H9 (cell line): ENCODE measurements around the gene NID1. TPM values are rescaled to one million over a fixed set of nuclear protein-coding genes. Genes with fewer than 3 reads are reported as not detected.

Source experiments
- DNase-seq: peaks from one replicate; pipeline ENCODE4 v3.0.0-alpha.2; 2017
- H2AFZ ChIP-seq: one replicate; pipeline ENCODE4 v1.6.1; 2013; ENCODE audit warnings: mild to moderate bottlenecking, low read length, control low read depth, moderate library complexity
- H2AK5ac ChIP-seq: 2 replicates; pipeline ENCODE4 v1.6.1; 2013; ENCODE audit warnings: low read length, control low read depth, mixed read lengths; ENCODE audit not compliant: insufficient read length
- H2BK120ac ChIP-seq: one replicate; pipeline ENCODE4 v1.6.1; 2013; ENCODE audit warnings: low read depth, mild to moderate bottlenecking, low read length, control low read depth, inconsistent platforms; ENCODE audit not compliant: poor library complexity, severe bottlenecking
- H2BK12ac ChIP-seq: 2 replicates; pipeline ENCODE4 v1.6.1; 2013; ENCODE audit warnings: low read length, control low read depth, mixed read lengths, low read depth; ENCODE audit not compliant: insufficient read length
- H2BK15ac ChIP-seq: 2 replicates; pipeline ENCODE4 v1.6.1; 2013; ENCODE audit warnings: low read depth, low read length, control low read depth
- H2BK20ac ChIP-seq: one replicate; pipeline ENCODE4 v1.6.1; 2013; ENCODE audit warnings: low read depth, mild to moderate bottlenecking, low read length, control low read depth, inconsistent platforms; ENCODE audit not compliant: poor library complexity, severe bottlenecking
- H2BK5ac ChIP-seq: 2 replicates; pipeline ENCODE4 v1.6.1; 2013; ENCODE audit warnings: low read length, control low read depth, mixed read lengths; ENCODE audit not compliant: insufficient read length
- H3K14ac ChIP-seq: 2 replicates; pipeline ENCODE4 v1.6.1; 2013; ENCODE audit warnings: low read length, control low read depth; ENCODE audit not compliant: insufficient read depth
- H3K18ac ChIP-seq: 2 replicates; pipeline ENCODE4 v1.6.1; 2013; ENCODE audit warnings: low read depth, mild to moderate bottlenecking, mixed read lengths, low read length, control low read depth; ENCODE audit not compliant: insufficient read length
- H3K23ac ChIP-seq: 2 replicates; pipeline ENCODE4 v1.6.1; 2013; ENCODE audit warnings: low read length, control low read depth, mixed read lengths, low read depth; ENCODE audit not compliant: insufficient read length
- H3K23me2 ChIP-seq: 2 replicates; pipeline ENCODE4 v1.6.1; 2013; ENCODE audit warnings: low read depth, mild to moderate bottlenecking, mixed read lengths, low read length, control low read depth; ENCODE audit not compliant: insufficient read length, poor library complexity, severe bottlenecking
- H3K27ac ChIP-seq: 2 replicates; pipeline ENCODE4 v1.5.1; 2013; ENCODE audit warnings: low read length, control low read depth, mixed read lengths, low read depth; ENCODE audit not compliant: insufficient read length
- H3K27me3 ChIP-seq: 2 replicates; pipeline ENCODE4 v1.6.1; 2013; ENCODE audit warnings: low read length, control low read depth, inconsistent platforms; ENCODE audit not compliant: insufficient read depth
- H3K4ac ChIP-seq: 2 replicates; pipeline ENCODE4 v1.6.1; 2013; ENCODE audit warnings: low read depth, mild to moderate bottlenecking, control low read depth, inconsistent platforms, low read length, moderate library complexity
- H3K4me1 ChIP-seq: 2 replicates; pipeline ENCODE4 v1.6.1; 2013; ENCODE audit warnings: low read length, control low read depth, inconsistent platforms; ENCODE audit not compliant: insufficient read depth
- H3K4me2 ChIP-seq: 2 replicates; pipeline ENCODE4 v1.6.1; 2013; ENCODE audit warnings: low read length, control low read depth, mixed read lengths; ENCODE audit not compliant: insufficient read length, insufficient read depth
- H3K56ac ChIP-seq: 2 replicates; pipeline ENCODE4 v1.6.1; 2013; ENCODE audit warnings: low read depth, mild to moderate bottlenecking, mixed read lengths, low read length, control low read depth; ENCODE audit not compliant: insufficient read length
- H3K79me1 ChIP-seq: 2 replicates; pipeline ENCODE4 v1.6.1; 2013; ENCODE audit warnings: low read depth, mild to moderate bottlenecking, moderate library complexity, low read length, control low read depth, inconsistent platforms; ENCODE audit not compliant: insufficient read depth, poor library complexity, severe bottlenecking
- H3K79me2 ChIP-seq: 2 replicates; pipeline ENCODE4 v1.6.1; 2013; ENCODE audit warnings: low read length, control low read depth, inconsistent platforms; ENCODE audit not compliant: insufficient read depth
- H3K9ac ChIP-seq: 2 replicates; pipeline ENCODE4 v1.6.1; 2013; ENCODE audit warnings: low read length, control low read depth, mixed read lengths; ENCODE audit not compliant: insufficient read length; ENCODE audit errors: extremely low read depth
- H3K9me3 ChIP-seq: one replicate; pipeline ENCODE4 v1.6.1; 2013; ENCODE audit warnings: low read depth, low read length, inconsistent platforms; ENCODE audit not compliant: control insufficient read depth
- H3T11ph ChIP-seq: one replicate; pipeline ENCODE4 v1.6.1; 2013; ENCODE audit warnings: mild to moderate bottlenecking, low read length, control low read depth, inconsistent platforms
- H4K20me1 ChIP-seq: one replicate; pipeline ENCODE4 v1.6.1; 2013; ENCODE audit not compliant: control insufficient read depth, insufficient read length, insufficient read depth
- H4K5ac ChIP-seq: 2 replicates; pipeline ENCODE4 v1.6.1; 2013; ENCODE audit warnings: low read depth, mild to moderate bottlenecking, mixed read lengths, low read length, control low read depth; ENCODE audit not compliant: insufficient read length
- H4K8ac ChIP-seq: replicated peaks from 2 replicates; pipeline ENCODE4 v1.6.1; 2013; ENCODE audit warnings: low read length, control low read depth, mixed read lengths, low read depth; ENCODE audit not compliant: insufficient read length
- H4K91ac ChIP-seq: 2 replicates; pipeline ENCODE4 v1.6.1; 2013; ENCODE audit warnings: low read depth, mild to moderate bottlenecking, moderate library complexity, mixed read lengths, low read length, control low read depth; ENCODE audit not compliant: insufficient read length
- H3K27ac Mint-ChIP-seq, 3 experiments: 2 replicates in 2 of 3; 3 replicates in 1 of 3; pipeline ENCODE4 v1.8.0; 2020 to 2021; ENCODE audit warnings: mixed read lengths in 3 of 3, mild to moderate bottlenecking in 1 of 3, moderate library complexity in 1 of 3
- H3K27me3 Mint-ChIP-seq: 2 replicates; pipeline ENCODE4 v1.8.0; 2021; ENCODE audit warnings: low read depth, mild to moderate bottlenecking, moderate library complexity, mixed read lengths
- H3K36me3 Mint-ChIP-seq, 3 experiments: 2 replicates in 2 of 3; 3 replicates in 1 of 3; pipeline ENCODE4 v1.8.0; 2020 to 2021; ENCODE audit warnings: low read depth in 3 of 3, mixed read lengths in 3 of 3; ENCODE audit not compliant: insufficient read depth in 1 of 3
- H3K4me1 Mint-ChIP-seq, 2 experiments: 2 replicates each; pipeline ENCODE4 v1.8.0; 2020; ENCODE audit warnings: mixed read lengths in 2 of 2
- H3K4me3 Mint-ChIP-seq, 2 experiments: 2 replicates in 1 of 2; 3 replicates in 1 of 2; pipeline ENCODE4 v1.8.0; 2020 to 2021; ENCODE audit warnings: mild to moderate bottlenecking in 2 of 2, mixed read lengths in 2 of 2, moderate library complexity in 1 of 2
- H3K9me3 Mint-ChIP-seq, 2 experiments: 2 replicates in 1 of 2; 3 replicates in 1 of 2; pipeline ENCODE4 v1.8.0; 2020; ENCODE audit warnings: mild to moderate bottlenecking in 2 of 2, mixed read lengths in 2 of 2, moderate library complexity in 1 of 2
- WGBS: extraction: QIAGEN DNeasy Blood & Tissue Kit; methylation state at CpG from one replicate; pipeline ENCODE4 v1.1.7; 2013; ENCODE audit warnings: missing lambda C conversion rate, low lambda C conversion rate, mixed read lengths; ENCODE audit not compliant: insufficient read length; ENCODE audit errors: extremely low coverage; 5-methylcytosine and 5-hydroxymethylcytosine counted together
- total RNA-seq: library from RNA; stranded (reverse); gene quantifications from 2 replicates; pipeline ENCODE4 v1.2.1, GENCODE V29; 2021
- TF ChIP-seq, protein P1 (sequence below): fragments of 200-600 bp; sonication (generic); conservative IDR thresholded peaks from 3 replicates; pipeline ENCODE4 v1.8.0; 2021; ENCODE audit warnings: antibody characterized with exemption, mild to moderate bottlenecking

Gene NID1
- total RNA-seq, 1 experiment from 2014 or later, result 28.5 TPM

DNA sequence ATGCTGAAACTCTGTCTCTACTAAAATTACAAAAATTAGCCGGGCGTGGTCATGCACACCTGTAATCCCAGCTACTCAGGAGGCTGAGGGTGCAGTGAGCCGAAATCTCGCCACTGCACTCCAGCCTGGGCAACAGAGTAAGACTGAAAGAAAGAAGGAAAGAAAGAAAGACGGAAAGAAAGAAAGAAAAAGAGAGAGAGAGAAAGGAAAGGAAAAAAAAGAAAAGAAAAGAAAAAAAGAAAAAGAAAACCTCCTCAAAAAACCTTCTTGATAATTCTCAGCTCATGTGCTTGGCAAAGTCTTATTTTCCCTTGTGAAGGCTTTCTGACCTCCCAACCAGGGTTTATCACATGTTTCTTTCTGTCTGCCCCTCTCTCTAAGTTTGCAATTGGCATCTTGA is 7.3 kb downstream of the NID1 start:
- peaks cover 0 to 2% of the 10 kb centered on the region in 2 experiments; a peak in 2 of 5 replicates for H3K9me3 Mint-ChIP-seq
- H2BK15ac ChIP-seq, result no peak overlapping the region
- no peak overlapping the region for H4K91ac ChIP-seq
- peaks cover 10 to 15% of the 10 kb centered on the region in 2 experiments for H3K4me1 Mint-ChIP-seq
- H2BK20ac ChIP-seq, result no peak overlapping the region
- H3K79me1 ChIP-seq, result peaks cover 2% of the 10 kb centered on the region
- no peak overlapping the region for H4K8ac ChIP-seq
- TF ChIP-seq, protein P1, sequence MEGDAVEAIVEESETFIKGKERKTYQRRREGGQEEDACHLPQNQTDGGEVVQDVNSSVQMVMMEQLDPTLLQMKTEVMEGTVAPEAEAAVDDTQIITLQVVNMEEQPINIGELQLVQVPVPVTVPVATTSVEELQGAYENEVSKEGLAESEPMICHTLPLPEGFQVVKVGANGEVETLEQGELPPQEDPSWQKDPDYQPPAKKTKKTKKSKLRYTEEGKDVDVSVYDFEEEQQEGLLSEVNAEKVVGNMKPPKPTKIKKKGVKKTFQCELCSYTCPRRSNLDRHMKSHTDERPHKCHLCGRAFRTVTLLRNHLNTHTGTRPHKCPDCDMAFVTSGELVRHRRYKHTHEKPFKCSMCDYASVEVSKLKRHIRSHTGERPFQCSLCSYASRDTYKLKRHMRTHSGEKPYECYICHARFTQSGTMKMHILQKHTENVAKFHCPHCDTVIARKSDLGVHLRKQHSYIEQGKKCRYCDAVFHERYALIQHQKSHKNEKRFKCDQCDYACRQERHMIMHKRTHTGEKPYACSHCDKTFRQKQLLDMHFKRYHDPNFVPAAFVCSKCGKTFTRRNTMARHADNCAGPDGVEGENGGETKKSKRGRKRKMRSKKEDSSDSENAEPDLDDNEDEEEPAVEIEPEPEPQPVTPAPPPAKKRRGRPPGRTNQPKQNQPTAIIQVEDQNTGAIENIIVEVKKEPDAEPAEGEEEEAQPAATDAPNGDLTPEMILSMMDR, result no peak
- H3K56ac ChIP-seq, result no peak overlapping the region
- no peak overlapping the region for H3K4me2 ChIP-seq
- no peak overlapping the region for H3K27ac ChIP-seq
- H4K20me1 ChIP-seq, result no peaks in the 10 kb centered on the region
- no peaks in the 10 kb centered on the region for H3K9me3 ChIP-seq
- H2BK12ac ChIP-seq, result no peak overlapping the region
- H3K4ac ChIP-seq, result no peak overlapping the region
- H3K36me3 Mint-ChIP-seq, result peaks cover 0 to 7% (median 0%) of the 10 kb centered on the region in 3 experiments; a peak in 2 of 7 replicates
- H3K23ac ChIP-seq, result no peak overlapping the region
- no peak overlapping the region for H3K14ac ChIP-seq
- no peak overlapping the region for H3K27ac Mint-ChIP-seq
- no peak overlapping the region for H3K4me3 Mint-ChIP-seq
- no peak overlapping the region for H2AK5ac ChIP-seq
- H3K27me3 Mint-ChIP-seq, result peaks cover 6% of the 10 kb centered on the region
- H4K5ac ChIP-seq, result no peak overlapping the region
- H3K27me3 ChIP-seq, result no peaks in the 10 kb centered on the region
- H3K4me1 ChIP-seq, result no peaks in the 10 kb centered on the region
- no peak overlapping the region for H3K18ac ChIP-seq
- no peak overlapping the region for H2AFZ ChIP-seq
- H2BK5ac ChIP-seq, result no peak overlapping the region
- H3K23me2 ChIP-seq, result no peaks in the 10 kb centered on the region
- no peak overlapping the region for H2BK120ac ChIP-seq
- WGBS, result no CpG with 5 or more reads among the region's 5 CpGs
- H3T11ph ChIP-seq, result no peak overlapping the region
- no peak for DNase-seq
- no peaks in the 10 kb centered on the region for H3K79me2 ChIP-seq
- no peak overlapping the region for H3K9ac ChIP-seq
